ENCODE measurements around the gene IMPDH1. TPM values are rescaled to one million over a fixed set of nuclear protein-coding genes. Genes with fewer than 3 reads are reported as not detected.

The IMPDH1 gene

GRCh38 chr7:128343554-128344430, 66.0 kb downstream of the IMPDH1 start, which contains the start of gene RBM28:
Gene RBM28 (minus strand): TSS chr7:128343908. CDS start chr7:128343793, 115 bp downstream.
- Histone ChIP-seq H3K9ac (ENCODE audit: low read length) (peak within 1 kb of the TSS; percentile 93), H2BK5ac (ENCODE audit: low read length) (no peak within 1 kb of the TSS), H3K79me2 (ENCODE audit: control insufficient read depth, insufficient read depth, low read length) (peaks cover 24% of the 10 kb centered on the region), H3K4me1 (ENCODE audit: control insufficient read depth, low read depth, low read length) (peaks cover 3% of the 10 kb centered on the region), H2BK15ac (replicated peaks; ENCODE audit: low read depth) (no peak within 1 kb of the TSS), H3K79me1 (ENCODE audit: low read length) (peaks cover 12% of the 10 kb centered on the region), H4K5ac (ENCODE audit: low read length) (peak within 1 kb of the TSS; percentile 96), H3K56ac (ENCODE audit: low read length) (peak within 1 kb of the TSS; percentile 99), H3K18ac (ENCODE audit: low read length) (no peak within 1 kb of the TSS), H3K4ac (ENCODE audit: low read depth, low read length) (no peak within 1 kb of the TSS), H3K36me3 (ENCODE audit: control insufficient read depth, insufficient read depth, low read length) (peaks cover 3% of the 10 kb centered on the region), H3K27me3 (ENCODE audit: insufficient read depth, low read length, poor library complexity) (no peaks in the 10 kb centered on the region), H2AK5ac (ENCODE audit: low read length) (no peak within 1 kb of the TSS), H3K23ac (ENCODE audit: low read length) (no peak within 1 kb of the TSS), H2BK120ac (ENCODE audit: low read depth, low read length) (no peak within 1 kb of the TSS), H3K4me3 (ENCODE audit: low read length) (peak within 1 kb of the TSS; percentile 59), H4K8ac (ENCODE audit: low read depth, low read length) (no peak within 1 kb of the TSS), H3K27ac (ENCODE audit: low read depth, low read length) (peak within 1 kb of the TSS; percentile 37), H3K4me2 (ENCODE audit: low read length) (peak within 1 kb of the TSS; percentile 41)
- peak; percentile 95 for DNase-seq
- no CpG with 5 or more reads among the region's 49 CpGs for WGBS (ENCODE audit: extremely low coverage, insufficient coverage, low lambda C conversion rate)

Small RNA genes lying within 50 kb of the gene (small RNA-seq; reads per million reads assigned to genes)
- gene AC010655.1 (ENCODE audit: insufficient read depth): not detected
- gene RNU7-27P (ENCODE audit: insufficient read depth): not detected
- gene RNU7-54P (ENCODE audit: insufficient read depth): not detected
